Measurements from ENCODE around the gene TSC22D2. TPM values are rescaled to one million over a fixed set of nuclear protein-coding genes. Genes with fewer than 3 reads are reported as not detected.

TSC22D2 gene
- total RNA-seq, 1 donor from 2014 or later, result 116 TPM

- H3K4me3 Mint-ChIP-seq (ENCODE audit: unreplicated experiment), result no peak overlapping the region
- Histone ChIP-seq H3K27ac (ENCODE audit: low read depth, low read length) (no peak overlapping the region), H2AFZ (ENCODE audit: low read depth, low read length) (no peak overlapping the region), H3K4me1 (ENCODE audit: insufficient read depth, low read length) (no peaks in the 10 kb centered on the region), H3K9ac (ENCODE audit: low read length) (no peak overlapping the region), H3K4me3 (ENCODE audit: insufficient read depth, low read depth, low read length) (no peak overlapping the region), H3K79me2 (ENCODE audit: insufficient read depth, low read length) (peaks cover 99% of the 10 kb centered on the region), H3K36me3 (ENCODE audit: insufficient read depth, low read length) (peaks cover 20% of the 10 kb centered on the region), H4K20me1 (ENCODE audit: insufficient read depth, low read length) (peaks cover 74% of the 10 kb centered on the region), H3K9me3 (ENCODE audit: insufficient read depth, low read depth, low read length) (no peaks in the 10 kb centered on the region), H3K4me2 (ENCODE audit: low read length) (no peak overlapping the region), H3K27me3 (ENCODE audit: insufficient read depth, low read length) (no peaks in the 10 kb centered on the region)
- no peak overlapping the region for H3K27ac Mint-ChIP-seq (ENCODE audit: unreplicated experiment)
- no peak for TF ChIP-seq CTCF (IDR thresholded peaks at IDR 0.05; ENCODE audit: insufficient read depth, low read depth, low read length)
- TF ChIP-seq EZH2 (IDR thresholded peaks at IDR 0.05; ENCODE audit: insufficient read depth, low read length), result no peak
- FAIRE-seq (no peak), DNase-seq (ENCODE audit: low read depth) (no peak)
- H3K36me3 Mint-ChIP-seq (ENCODE audit: low read depth, unreplicated experiment), result peaks cover 11% of the 10 kb centered on the region
- no peaks in the 10 kb centered on the region for H3K27me3 Mint-ChIP-seq (ENCODE audit: low read depth, unreplicated experiment)
- peaks cover 46% of the 10 kb centered on the region for H3K4me1 Mint-ChIP-seq (ENCODE audit: low read depth, unreplicated experiment)
- H3K9me3 Mint-ChIP-seq (ENCODE audit: unreplicated experiment), result no peaks in the 10 kb centered on the region
Observed at GRCh38 chr3:150428562-150428961, 20.5 kb downstream of the TSC22D2 start.

- Histone ChIP-seq H3K9ac (ENCODE audit: low read length) (no peak overlapping the region), H3K4me2 (ENCODE audit: low read length) (no peak overlapping the region), H3K4me1 (ENCODE audit: insufficient read depth, low read length) (no peaks in the 10 kb centered on the region), H3K36me3 (ENCODE audit: insufficient read depth, low read length) (peaks cover 20% of the 10 kb centered on the region), H3K27ac (ENCODE audit: low read depth, low read length) (no peak overlapping the region), H3K4me3 (ENCODE audit: insufficient read depth, low read depth, low read length) (no peak overlapping the region), H3K27me3 (ENCODE audit: insufficient read depth, low read length) (no peaks in the 10 kb centered on the region), H4K20me1 (ENCODE audit: insufficient read depth, low read length) (peaks cover 73% of the 10 kb centered on the region), H2AFZ (ENCODE audit: low read depth, low read length) (no peak overlapping the region), H3K79me2 (ENCODE audit: insufficient read depth, low read length) (peaks cover 99% of the 10 kb centered on the region), H3K9me3 (ENCODE audit: insufficient read depth, low read depth, low read length) (no peaks in the 10 kb centered on the region)
- Mint-ChIP-seq H3K27ac (ENCODE audit: unreplicated experiment) (no peak overlapping the region), H3K4me3 (ENCODE audit: unreplicated experiment) (peak overlapping the region; percentile 40), H3K36me3 (ENCODE audit: low read depth, unreplicated experiment) (peaks cover 11% of the 10 kb centered on the region), H3K9me3 (ENCODE audit: unreplicated experiment) (no peaks in the 10 kb centered on the region), H3K4me1 (ENCODE audit: low read depth, unreplicated experiment) (peaks cover 44% of the 10 kb centered on the region), H3K27me3 (ENCODE audit: low read depth, unreplicated experiment) (no peaks in the 10 kb centered on the region)
- DNase-seq (ENCODE audit: low read depth), result no peak
- TF ChIP-seq CTCF (IDR thresholded peaks at IDR 0.05; ENCODE audit: insufficient read depth, low read depth, low read length), result no peak
- TF ChIP-seq EZH2 (IDR thresholded peaks at IDR 0.05; ENCODE audit: insufficient read depth, low read length), result no peak
- FAIRE-seq, result no peak
Observed at GRCh38 chr3:150429767-150430671, 21.9 kb downstream of the TSC22D2 start.

GRCh38 chr3:150433347-150433746 lies 25.2 kb downstream of the TSC22D2 start:
- Histone ChIP-seq H3K4me1 (ENCODE audit: insufficient read depth, low read length) (peaks cover 3% of the 10 kb centered on the region), H3K79me2 (ENCODE audit: insufficient read depth, low read length) (peaks cover 98% of the 10 kb centered on the region), H3K36me3 (ENCODE audit: insufficient read depth, low read length) (peaks cover 12% of the 10 kb centered on the region), H3K4me2 (ENCODE audit: low read length) (no peak overlapping the region), H2AFZ (ENCODE audit: low read depth, low read length) (no peak overlapping the region), H3K9ac (ENCODE audit: low read length) (no peak overlapping the region), H3K27ac (ENCODE audit: low read depth, low read length) (no peak overlapping the region), H3K9me3 (ENCODE audit: insufficient read depth, low read depth, low read length) (no peaks in the 10 kb centered on the region), H3K4me3 (ENCODE audit: insufficient read depth, low read depth, low read length) (no peak overlapping the region), H4K20me1 (ENCODE audit: insufficient read depth, low read length) (peaks cover 75% of the 10 kb centered on the region), H3K27me3 (ENCODE audit: insufficient read depth, low read length) (no peaks in the 10 kb centered on the region)
- FAIRE-seq (no peak), DNase-seq (ENCODE audit: low read depth) (no peak)
- peaks cover 9% of the 10 kb centered on the region for H3K36me3 Mint-ChIP-seq (ENCODE audit: low read depth, unreplicated experiment)
- no peak overlapping the region for H3K4me3 Mint-ChIP-seq (ENCODE audit: unreplicated experiment)
- TF ChIP-seq EZH2 (IDR thresholded peaks at IDR 0.05; ENCODE audit: insufficient read depth, low read length), result no peak
- no peak for TF ChIP-seq CTCF (IDR thresholded peaks at IDR 0.05; ENCODE audit: insufficient read depth, low read depth, low read length)
- peaks cover 33% of the 10 kb centered on the region for H3K4me1 Mint-ChIP-seq (ENCODE audit: low read depth, unreplicated experiment)
- no peaks in the 10 kb centered on the region for H3K9me3 Mint-ChIP-seq (ENCODE audit: unreplicated experiment)
- H3K27ac Mint-ChIP-seq (ENCODE audit: unreplicated experiment), result no peak overlapping the region
- no peaks in the 10 kb centered on the region for H3K27me3 Mint-ChIP-seq (ENCODE audit: low read depth, unreplicated experiment)
